Suprapubic skin (tissue), 4 donors: ENCODE results near the gene ADCY5. TPM values are rescaled to one million over a fixed set of nuclear protein-coding genes. Genes with fewer than 3 reads are reported as not detected.

Source experiments
- DNase-seq, 2 donors: peaks; one replicate each; pipeline ENCODE4 v3.0.0-alpha.2; 2019; ENCODE audit warnings: low spot score in 2 of 2
- H3K27ac ChIP-seq: fragments of 200-600 bp; sonication (generic); one replicate; pipeline ENCODE4 v1.5.1; 2019
- H3K27me3 ChIP-seq: fragments of 200-600 bp; sonication (generic); one replicate; pipeline ENCODE4 v1.5.1; 2019
- H3K36me3 ChIP-seq: fragments of 200-600 bp; sonication (generic); one replicate; pipeline ENCODE4 v1.5.1; 2019
- H3K4me1 ChIP-seq: fragments of 200-600 bp; sonication (generic); one replicate; pipeline ENCODE4 v1.5.1; 2019
- H3K4me3 ChIP-seq: fragments of 200-600 bp; sonication (generic); one replicate; pipeline ENCODE4 v1.5.1; 2019; ENCODE audit warnings: mild to moderate bottlenecking
- H3K9me3 ChIP-seq: fragments of 200-600 bp; sonication (generic); one replicate; pipeline ENCODE4 v1.5.1; 2019
- EP300 ChIP-seq: sonication (generic); formaldehyde crosslinking; IDR thresholded peaks from one replicate; pipeline ENCODE4 v1.6.1; 2017; ENCODE audit warnings: antibody characterized with exemption
- POLR2A ChIP-seq, 2 donors: fragments of 450-650 bp; IDR thresholded peaks; one replicate each; pipeline ENCODE4 v1.6.1; 2017; ENCODE audit warnings: antibody characterized with exemption in 2 of 2, mild to moderate bottlenecking in 2 of 2, moderate library complexity in 2 of 2
- POLR2AphosphoS5 ChIP-seq, 3 donors: sonication (generic); formaldehyde crosslinking; IDR thresholded peaks; one replicate each; pipeline ENCODE4 v1.6.1; 2017; ENCODE audit warnings: antibody characterized with exemption in 3 of 3
- whole genome bisulfite sequencing: methylation state at CpG from one replicate; pipeline ENCODE4 v1.1.5; 2018; 5-methylcytosine and 5-hydroxymethylcytosine counted together
- total RNA-seq, 4 donors: library from RNA; depleted of rRNA; stranded (reverse); fragments of >200 nt; gene quantifications; one replicate each; pipeline ENCODE4 v1.1.0, GENCODE V29; 2016
- TF ChIP-seq, protein P1 (sequence below), 2 donors: fragments of 200-600 bp in 1 of 2; fragments of 450-650 bp in 1 of 2; sonication (generic) in 1 of 2; IDR thresholded peaks; one replicate each; pipeline ENCODE4 v1.5.1; 2016 to 2019; ENCODE audit warnings: antibody characterized with exemption in 2 of 2, mild to moderate bottlenecking in 1 of 2, moderate library complexity in 1 of 2

Gene ADCY5
- total RNA-seq, result 1 to 10 TPM; 1.4 to 4.9 (median 4.0) TPM

- TF ChIP-seq POLR2A (IDR thresholded peaks at IDR 0.05) (no peak), EP300 (no peak)
- TF ChIP-seq, protein P1, sequence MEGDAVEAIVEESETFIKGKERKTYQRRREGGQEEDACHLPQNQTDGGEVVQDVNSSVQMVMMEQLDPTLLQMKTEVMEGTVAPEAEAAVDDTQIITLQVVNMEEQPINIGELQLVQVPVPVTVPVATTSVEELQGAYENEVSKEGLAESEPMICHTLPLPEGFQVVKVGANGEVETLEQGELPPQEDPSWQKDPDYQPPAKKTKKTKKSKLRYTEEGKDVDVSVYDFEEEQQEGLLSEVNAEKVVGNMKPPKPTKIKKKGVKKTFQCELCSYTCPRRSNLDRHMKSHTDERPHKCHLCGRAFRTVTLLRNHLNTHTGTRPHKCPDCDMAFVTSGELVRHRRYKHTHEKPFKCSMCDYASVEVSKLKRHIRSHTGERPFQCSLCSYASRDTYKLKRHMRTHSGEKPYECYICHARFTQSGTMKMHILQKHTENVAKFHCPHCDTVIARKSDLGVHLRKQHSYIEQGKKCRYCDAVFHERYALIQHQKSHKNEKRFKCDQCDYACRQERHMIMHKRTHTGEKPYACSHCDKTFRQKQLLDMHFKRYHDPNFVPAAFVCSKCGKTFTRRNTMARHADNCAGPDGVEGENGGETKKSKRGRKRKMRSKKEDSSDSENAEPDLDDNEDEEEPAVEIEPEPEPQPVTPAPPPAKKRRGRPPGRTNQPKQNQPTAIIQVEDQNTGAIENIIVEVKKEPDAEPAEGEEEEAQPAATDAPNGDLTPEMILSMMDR (IDR thresholded peaks at IDR 0.05), result no peak
- peak within 1 kb of the TSS; percentile 62 for H3K27ac ChIP-seq
- WGBS, result 20% methylated on average over 1 of the region's 67 CpGs
Measured at GRCh38 chr3:123448536-123449101, at the start of gene ADCY5. TSS of gene ADCY5 (minus strand) at chr3:123449090. CDS start at chr3:123448545, 545 bp downstream.

GRCh38 chr3:123493912-123494311 is 45.0 kb upstream of the ADCY5 start:
- DNase-seq, result no peak
- Histone ChIP-seq H3K27me3 (no peaks in the 10 kb centered on the region), H3K4me3 (no peak overlapping the region), H3K4me1 (no peaks in the 10 kb centered on the region), H3K9me3 (no peaks in the 10 kb centered on the region), H3K27ac (no peak overlapping the region), H3K36me3 (peaks cover 59% of the 10 kb centered on the region)
- WGBS, result 85% methylated on average over 4 of the region's 4 CpGs
- TF ChIP-seq, protein P1 (IDR thresholded peaks at IDR 0.05), result no peak
- TF ChIP-seq POLR2AphosphoS5 (IDR thresholded peaks at IDR 0.05), result no peak
- TF ChIP-seq POLR2A (IDR thresholded peaks at IDR 0.05), result no peak
- TF ChIP-seq EP300, result no peak

More at GRCh38 chr3:123448536-123449101, at the start of gene ADCY5:
- DNase-seq, result no peak
- H3K36me3 ChIP-seq, result no peaks in the 10 kb centered on the region
- no peaks in the 10 kb centered on the region for H3K9me3 ChIP-seq
- peak within 1 kb of the TSS; percentile 77 for H3K4me3 ChIP-seq
- H3K27me3 ChIP-seq, result peaks cover 53% of the 10 kb centered on the region
- peaks cover 23% of the 10 kb centered on the region for H3K4me1 ChIP-seq

DNA sequence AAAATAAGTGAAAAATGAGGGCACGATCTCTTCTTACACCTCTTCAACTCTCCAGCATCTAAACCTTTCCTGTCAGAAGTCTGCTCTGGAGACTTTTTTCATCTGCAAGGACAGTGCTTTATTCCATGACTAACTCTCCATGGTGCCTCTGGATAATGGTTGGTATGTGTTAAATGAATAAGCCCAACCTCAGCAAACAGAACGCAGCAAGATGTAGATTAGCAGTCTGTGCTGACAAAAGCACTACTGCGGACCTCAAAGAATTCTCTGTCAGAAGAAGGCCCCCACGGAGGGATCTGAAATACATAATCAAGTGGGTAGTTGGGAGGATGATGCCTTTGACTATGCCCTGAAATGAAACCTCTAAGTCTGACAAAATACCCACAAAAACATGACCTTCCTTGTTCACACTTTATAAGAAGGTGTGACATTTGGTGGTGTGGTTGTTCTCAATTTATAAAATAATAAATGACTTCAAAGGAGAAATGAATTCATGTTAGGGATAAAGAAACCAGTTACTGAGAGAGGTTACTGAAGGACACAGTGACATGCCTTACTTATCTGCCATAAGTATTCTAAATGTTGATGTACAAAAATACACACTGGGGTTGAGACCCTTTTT is 43.2 kb upstream of the ADCY5 start:
- H3K27me3 ChIP-seq, result no peaks in the 10 kb centered on the region
- DNase-seq, result no peak
- no peaks in the 10 kb centered on the region for H3K4me1 ChIP-seq
- TF ChIP-seq EP300, result no peak
- TF ChIP-seq, protein P1 (IDR thresholded peaks at IDR 0.05), result no peak
- no peak for TF ChIP-seq POLR2AphosphoS5 (IDR thresholded peaks at IDR 0.05)
- TF ChIP-seq POLR2A (IDR thresholded peaks at IDR 0.05), result no peak
- peaks cover 42% of the 10 kb centered on the region for H3K36me3 ChIP-seq
- no peak overlapping the region for H3K27ac ChIP-seq
- whole genome bisulfite sequencing, result 87% methylated on average over 4 of the region's 4 CpGs
- no peaks in the 10 kb centered on the region for H3K9me3 ChIP-seq
- no peak overlapping the region for H3K4me3 ChIP-seq

- H3K27ac ChIP-seq, result no peak overlapping the region
- no peak for DNase-seq
- WGBS, result 8% methylated on average over 8 of the region's 8 CpGs
Measured at GRCh38 chr3:123489400-123490004, 40.6 kb upstream of the ADCY5 start.

More at GRCh38 chr3:123489400-123490004, 40.6 kb upstream of the ADCY5 start:
- no peak for TF ChIP-seq EP300
- TF ChIP-seq, protein P1 (IDR thresholded peaks at IDR 0.05), result peak; percentile 77 to 84
- no peak for TF ChIP-seq POLR2A (IDR thresholded peaks at IDR 0.05)
- H3K9me3 ChIP-seq, result no peaks in the 10 kb centered on the region
- H3K27me3 ChIP-seq, result no peaks in the 10 kb centered on the region
- no peaks in the 10 kb centered on the region for H3K4me1 ChIP-seq
- peaks cover 24% of the 10 kb centered on the region for H3K36me3 ChIP-seq
- no peak overlapping the region for H3K4me3 ChIP-seq
